Right ventricle myocardium superior (tissue), 1 donor: Measurements from ENCODE around the gene MFSD12. TPM values are rescaled to one million over a fixed set of nuclear protein-coding genes. Genes with fewer than 3 reads are reported as not detected.
"Not testable (repeated sequence)": the region's sequence is repeated elsewhere in the genome, so short reads cannot be mapped to it uniquely, and the experiment has no call there.

Experiments
- ATAC-seq: fragments of 200-7000 bp; cut with Tn5 transposase; one replicate; pipeline ENCODE4 v1.9.1; 2020; ENCODE audit warnings: mild to moderate bottlenecking; ENCODE audit not compliant: poor library complexity
- DNase-seq: peaks from one replicate; pipeline ENCODE4 v3.0.0-alpha.2; 2020
- intact Hi-C: fragments of 100-400 bp; cut with DNase I; formaldehyde crosslinking; loops from one replicate; pipeline ENCODE4 v1.11.2; 2022
- total RNA-seq: library from RNA; stranded (reverse); fragmentation: NEBNext Ultra II Directional; extraction: Animal tissue kit (Norgen Biotek cat#: 25700); gene quantifications from one replicate; pipeline ENCODE4 v1.2.1, GENCODE V29; 2021
- donor health status: DM: no; HTN: yes; CAD: no; lungs with severe emphysema.

MFSD12 gene
- total RNA-seq, 1 donor from 2014 or later: 21.7 TPM

DNA sequence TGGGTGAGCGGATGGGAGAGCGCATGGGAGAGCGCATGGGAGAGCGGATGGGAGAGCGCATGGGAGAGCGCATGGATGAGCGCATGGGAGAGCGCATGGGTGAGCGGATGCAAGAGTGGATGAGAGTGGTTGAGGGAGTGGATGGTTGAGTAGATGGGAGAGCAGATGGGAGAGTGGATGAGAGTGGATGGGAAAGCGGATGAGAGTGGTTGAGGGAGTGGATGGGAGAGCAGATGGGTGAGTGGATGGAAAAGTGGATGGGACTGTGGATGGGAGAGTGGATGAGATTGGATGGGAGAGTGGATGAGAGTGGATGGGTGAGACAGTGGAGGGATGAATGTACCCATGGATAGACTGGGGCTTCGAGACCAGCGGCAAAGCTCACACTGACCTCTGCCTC is 27.0 kb downstream of the MFSD12 start:
- DNase-seq (no peak), ATAC-seq (no peak)
- intact Hi-C loops: no loop called here

DNA sequence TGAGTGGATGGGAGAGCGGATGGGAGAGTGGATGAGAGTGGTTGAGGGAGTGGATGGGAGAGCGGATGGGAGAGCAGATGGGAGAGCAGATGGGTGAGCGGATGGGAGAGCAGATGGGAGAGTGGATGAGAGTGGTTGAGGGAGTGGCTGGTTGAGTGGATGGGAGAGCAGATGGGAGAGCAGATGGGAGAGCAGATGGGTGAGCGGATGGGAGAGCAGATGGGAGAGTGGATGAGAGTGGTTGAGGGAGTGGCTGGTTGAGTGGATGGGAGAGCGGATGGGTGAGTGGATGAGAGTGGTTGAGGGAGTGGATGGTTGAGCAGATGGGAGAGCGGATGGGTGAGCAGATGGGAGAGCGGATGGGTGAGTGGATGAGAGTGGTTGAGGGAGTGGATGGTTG is 28.1 kb downstream of the MFSD12 start:
- ATAC-seq, DNase-seq, intact Hi-C loops: not testable (repeated sequence)

DNA sequence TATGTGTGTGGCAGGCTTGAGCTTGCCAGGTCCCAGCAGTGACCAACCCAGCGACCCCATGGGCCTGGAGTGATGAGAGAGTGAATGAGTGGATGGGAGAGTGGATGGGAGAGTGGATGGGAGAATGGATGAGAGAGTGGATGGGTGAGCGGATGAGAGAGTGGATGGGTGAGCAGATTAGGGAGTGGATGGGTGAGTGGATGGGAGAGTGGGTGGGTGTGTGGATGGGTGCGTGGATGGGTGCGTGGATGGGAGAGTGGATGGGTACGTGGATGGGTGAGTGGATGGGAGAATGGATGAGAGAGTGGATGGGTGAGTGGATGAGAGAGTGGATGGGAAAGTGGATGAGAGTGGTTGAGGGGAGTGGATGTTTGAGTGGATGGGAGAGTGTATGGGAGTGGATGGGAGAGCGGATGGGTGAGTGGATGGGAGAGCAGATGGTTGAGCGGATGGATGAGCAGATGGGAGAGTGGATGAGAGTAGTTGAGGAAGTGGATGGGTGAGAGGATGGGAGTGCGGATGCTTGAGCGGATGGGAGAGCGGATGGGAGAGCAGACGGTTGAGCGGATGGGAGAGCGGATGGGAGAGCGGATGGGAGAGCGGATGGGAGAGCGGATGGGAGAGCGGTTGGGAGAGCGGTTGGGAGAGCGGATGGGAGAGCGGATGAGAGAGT is 28.7 kb downstream of the MFSD12 start:
- intact Hi-C loops: no loop called here
- no peak for ATAC-seq
- DNase-seq: no peak

DNA sequence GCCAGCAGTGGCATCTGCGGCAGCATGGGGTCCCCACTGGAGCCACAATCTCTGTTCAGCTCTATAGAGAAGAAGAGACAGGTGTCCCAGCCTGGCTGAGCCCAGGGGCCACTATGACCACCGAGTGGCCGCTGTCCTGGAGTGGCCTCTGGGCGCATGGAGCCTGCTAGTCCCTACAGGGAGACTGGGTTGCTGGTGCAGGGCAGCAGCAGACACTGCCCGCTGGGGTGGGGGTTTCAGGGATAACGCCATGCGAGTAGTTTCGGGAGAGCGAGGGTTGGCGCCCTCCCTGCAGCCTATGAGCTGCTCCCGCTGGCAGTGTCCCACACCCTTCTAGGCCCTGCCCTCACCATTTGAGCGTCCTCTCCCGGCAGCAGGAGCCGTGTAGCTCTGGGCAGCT is 29.3 kb downstream of the MFSD12 start:
- DNase-seq: no peak
- intact Hi-C loops: no loop called here
- no peak for ATAC-seq

DNA sequence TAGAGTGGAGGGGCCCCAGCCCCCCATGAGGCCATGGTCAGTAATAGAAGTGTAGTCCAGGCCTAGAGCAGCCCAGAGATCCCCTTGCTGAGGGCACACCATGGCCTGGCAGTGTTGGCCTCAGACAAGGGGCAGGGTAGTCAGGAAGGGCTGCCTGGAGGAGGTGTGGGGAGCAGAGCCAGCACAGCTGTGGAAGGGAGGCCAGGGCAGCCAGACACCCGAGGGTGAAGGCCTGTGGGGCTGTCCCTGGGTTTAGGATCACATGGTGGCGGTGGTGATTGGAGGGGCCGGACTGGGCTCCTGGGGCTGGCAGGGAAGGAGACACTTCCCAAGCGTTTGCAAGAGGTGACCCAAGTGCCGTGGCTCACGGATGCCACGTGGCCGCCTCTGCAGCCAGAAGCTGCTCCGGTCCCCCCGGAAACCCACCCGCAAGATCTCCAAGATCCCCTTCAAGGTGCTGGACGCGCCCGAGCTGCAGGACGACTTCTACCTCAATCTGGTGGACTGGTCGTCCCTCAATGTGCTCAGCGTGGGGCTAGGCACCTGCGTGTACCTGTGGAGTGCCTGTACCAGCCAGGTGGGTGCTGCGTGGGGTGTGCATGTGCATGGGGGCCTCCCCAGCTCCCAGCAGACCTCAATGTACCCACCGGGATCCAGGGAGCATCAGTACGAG is 30.0 kb downstream of the MFSD12 start:
- intact Hi-C loops: no loop called here
- DNase-seq (no peak), ATAC-seq (no peak)

DNA sequence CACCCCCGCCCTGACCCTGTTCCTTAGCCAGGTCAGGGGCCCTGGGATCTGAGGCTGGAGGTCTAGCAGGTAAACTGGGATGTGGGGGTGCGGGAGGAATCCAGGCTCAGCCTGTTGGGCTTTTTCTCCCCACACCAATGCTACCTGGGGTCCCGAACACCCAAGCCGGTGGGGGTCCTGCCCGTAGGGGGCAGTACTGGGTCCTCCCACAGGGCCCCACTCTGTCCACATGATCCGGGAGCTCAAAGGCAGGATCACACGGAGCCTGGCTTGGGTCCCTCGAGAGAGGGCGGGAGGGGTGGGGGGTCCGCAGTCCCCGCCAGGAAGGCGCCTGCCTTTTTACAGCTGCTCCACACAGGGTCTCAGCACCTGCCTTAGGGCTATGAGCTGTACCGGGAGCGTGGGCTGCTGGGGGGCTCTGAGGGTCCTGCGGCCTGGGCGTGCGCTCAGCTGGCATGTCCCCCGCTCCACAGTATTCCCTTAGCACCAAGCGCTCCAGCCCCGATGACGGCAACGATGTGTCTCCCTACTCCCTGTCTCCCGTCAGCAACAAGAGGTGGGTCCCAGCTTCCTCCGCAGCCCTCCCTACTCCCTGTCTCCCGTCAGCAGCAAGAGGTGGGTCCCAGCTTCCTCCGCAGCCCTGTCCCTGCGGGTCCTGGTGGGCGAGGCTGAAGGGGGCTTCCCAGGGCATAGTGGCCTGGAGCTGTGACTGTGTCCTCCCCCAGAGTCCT is 30.7 kb downstream of the MFSD12 start:
- no peak for DNase-seq
- intact Hi-C loops: no loop called here
- ATAC-seq: no peak

DNA sequence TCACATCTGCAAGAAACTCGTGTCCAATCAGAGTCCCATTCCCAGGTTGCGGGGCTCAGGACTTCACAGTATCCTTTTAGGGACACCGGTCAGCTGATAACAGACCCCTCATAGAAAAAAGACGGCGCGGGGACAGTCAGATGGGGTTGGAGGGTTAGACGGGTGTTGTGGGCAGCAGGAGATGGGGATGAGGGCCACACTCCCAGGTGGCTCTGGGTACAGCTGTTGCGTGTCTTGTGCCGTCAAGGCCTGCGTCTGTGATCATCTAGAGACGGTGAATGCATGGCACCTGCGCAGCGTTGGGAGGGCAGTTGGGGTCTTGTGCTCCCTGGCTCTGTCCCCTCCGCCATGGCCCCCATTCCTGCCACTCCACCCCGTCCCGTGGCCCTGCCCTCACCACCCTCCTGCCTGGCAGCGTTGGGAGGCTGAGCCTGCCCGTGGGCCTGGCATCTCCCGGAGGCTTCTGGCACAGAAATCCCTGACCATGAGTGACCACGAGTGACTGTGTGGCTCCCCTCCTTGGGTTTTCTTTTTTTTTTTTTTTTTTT is 32.4 kb downstream of the MFSD12 start:
- intact Hi-C loops: no loop called here
- DNase-seq: no peak
- no peak for ATAC-seq

DNA sequence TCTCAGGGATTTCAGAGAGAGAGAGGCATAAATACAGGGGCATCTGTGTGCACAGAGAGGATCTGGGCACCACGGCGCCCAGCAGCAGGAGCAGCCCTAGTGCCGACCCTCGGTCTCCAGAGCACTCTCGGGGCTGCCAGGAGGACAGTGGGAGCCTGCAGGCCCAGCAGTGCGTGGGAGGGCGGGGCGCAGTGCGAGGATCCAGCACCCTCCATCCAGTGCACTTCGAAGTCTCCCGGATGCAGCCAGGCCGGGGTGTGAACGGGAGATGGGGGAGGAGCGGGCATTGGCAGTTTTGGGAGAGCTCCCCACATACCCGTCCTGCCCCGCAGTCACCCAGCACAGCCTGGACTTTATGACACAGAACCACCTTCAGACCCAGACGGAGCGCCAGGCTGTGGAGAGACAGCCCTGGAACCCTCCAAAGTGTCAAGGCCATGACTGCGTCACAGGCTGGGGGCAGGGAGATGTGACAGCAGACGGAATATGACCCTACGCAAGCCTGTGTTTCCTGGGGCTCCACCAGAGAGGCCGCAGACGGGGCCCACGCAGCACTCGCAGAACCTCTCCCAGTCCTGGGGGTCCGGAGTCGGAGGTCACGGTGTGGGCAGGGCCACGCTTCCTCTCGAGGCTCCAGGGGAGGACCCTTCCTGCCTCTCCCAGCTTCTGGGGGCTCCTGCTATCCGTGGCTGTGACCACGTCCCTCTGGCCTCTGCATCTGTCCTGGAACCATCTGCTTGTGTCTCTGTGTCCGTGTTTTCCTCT is 33.1 kb downstream of the MFSD12 start:
- DNase-seq: no peak
- intact Hi-C loops: no loop called here
- no peak for ATAC-seq

DNA sequence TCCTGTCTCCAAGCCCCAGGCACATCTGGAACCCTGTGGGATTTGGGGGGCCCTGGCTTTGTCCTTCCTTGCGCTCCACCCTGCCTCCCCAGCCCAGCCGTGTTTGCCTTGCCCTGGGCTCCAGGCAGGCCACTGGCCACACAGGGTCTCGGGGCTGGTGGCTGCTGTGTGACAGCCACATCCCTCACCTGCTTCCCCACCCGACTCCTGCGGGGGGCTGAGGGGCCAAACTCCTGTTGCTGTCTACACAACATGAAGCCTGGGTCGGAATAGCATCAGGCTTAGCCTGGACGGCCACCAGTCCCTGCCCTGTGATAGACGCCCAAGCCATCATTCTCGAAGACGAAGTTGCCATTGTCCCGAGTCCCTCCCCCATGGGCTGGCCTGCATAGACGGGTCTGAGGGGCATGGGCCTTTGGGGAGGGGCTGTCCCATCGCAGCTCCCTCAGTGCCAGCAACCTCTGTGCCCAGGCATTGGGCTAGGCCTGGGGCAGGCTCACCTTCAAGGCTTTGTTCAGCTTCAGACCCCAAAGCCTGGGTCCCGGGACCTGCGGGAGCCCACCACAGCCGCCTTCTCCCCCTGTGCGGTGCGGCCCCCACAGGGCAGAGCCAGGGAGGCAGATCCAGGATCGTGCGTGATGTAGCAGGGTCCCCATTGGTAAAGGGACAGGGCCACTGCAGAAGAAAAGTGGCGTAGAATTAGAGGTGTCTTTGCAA is 33.9 kb downstream of the MFSD12 start:
- DNase-seq: no peak
- intact Hi-C loops: no loop called here
- no peak for ATAC-seq

DNA sequence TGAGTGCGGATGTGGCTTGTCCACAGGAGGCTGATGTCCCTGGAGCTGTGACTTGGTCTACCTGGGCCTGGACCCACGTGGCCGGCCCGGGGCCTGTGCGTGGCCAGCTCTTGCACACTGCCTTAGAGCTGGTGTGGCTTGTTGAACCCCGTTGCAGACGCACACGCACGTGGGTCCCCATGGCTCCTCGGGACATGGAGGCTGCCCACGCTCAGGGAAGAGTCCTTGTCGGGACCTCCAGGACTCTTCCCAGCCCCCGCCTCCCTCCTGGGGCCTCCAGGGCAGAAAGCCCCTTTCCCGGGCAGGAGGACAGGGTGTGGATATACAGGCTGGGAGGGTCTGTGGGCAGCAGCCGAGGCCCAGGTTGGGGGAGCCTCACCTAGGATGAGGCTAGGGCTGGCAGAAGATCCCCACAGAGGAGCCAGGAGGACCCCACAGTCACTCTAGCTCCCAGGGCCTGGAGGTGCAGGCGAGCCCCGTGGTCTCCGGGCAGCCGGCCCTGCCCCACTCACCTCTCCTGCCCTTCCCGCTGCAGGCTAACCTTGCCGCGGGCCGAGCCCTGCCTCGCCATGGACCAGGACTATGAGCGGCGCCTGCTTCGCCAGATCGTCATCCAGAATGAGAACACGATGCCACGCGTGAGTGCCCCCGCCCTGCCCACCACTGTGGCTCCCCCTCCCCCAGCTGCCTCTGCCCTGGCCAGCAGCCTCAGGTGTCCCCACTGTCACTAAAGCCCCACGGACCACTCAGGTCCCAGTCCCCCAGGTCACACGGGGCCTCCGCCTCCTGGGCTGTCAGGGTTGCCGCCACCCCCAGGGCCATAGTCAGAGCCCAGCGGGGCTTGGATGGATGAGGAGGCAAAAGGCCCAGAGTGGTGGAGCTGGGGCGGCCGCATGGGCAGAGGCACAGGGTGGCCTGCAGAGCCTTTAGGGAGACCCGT is 34.7 kb downstream of the MFSD12 start:
- no peak for DNase-seq
- intact Hi-C loops: no loop called here

DNA sequence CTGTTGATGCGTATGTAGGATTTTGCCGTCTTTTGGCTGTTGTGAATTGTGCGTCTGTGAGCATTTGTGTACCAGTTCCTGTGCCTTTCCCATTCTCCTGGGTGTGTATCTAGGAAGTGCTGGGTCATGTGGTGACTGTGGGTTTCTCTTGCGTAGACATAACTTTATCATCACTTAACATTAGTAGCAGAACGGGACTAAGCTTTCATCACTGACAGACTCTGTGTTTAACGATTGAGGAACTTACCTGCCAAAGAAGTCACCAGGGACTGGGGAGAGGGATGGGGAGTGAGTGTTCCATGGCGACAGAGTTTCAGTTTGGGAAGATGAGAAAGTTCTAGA is 36.3 kb downstream of the MFSD12 start:
- intact Hi-C loops: no loop called here
- no peak for ATAC-seq
- no peak for DNase-seq

More for the DNA sequence above, 34.7 kb downstream of the MFSD12 start:
- ATAC-seq: no peak

DNA sequence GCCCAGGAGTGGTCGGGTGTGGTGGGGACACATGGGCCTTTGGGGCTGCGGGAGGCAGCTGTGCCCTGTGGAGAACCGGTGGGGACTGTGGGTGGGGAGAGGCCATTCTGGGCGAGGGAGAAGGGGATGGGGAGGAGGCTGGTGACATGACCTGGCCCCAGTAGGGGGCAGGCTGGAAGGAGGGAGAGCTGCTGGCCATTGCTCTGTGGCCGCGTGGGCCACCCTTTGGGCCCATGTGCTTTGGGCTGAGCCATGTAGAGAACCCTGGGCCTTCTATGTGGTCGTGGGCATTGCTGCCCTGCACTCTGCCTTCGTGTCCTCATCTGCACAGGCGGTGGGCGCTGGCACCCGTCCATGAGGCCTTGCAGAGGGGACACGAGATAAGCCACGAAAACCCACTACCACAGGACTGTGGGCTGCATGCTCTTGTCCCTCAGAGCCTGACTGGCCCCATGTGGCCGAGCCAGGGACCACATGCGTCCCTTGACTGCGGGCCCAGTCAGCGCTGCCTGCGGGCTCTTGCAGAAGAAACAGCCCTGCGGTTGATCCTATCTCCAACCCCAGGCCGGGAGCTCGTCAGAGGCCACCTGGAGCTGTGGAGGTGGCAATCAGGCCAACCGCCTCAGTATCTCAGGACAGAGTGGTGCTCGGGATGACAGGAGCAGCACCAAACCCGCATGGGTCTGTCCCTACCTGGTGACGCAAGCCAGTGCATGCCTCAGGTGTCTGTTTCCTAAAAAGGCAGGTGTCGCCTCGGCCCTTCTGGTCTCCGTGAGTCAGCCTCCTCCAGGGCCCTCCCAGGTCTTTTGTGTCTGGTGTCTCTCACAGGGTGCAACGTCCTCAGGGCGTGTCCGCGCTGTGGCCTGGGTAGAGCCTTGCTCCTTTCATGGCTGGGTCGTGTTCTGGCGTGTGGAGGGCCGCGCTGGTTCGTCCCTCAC is 37.0 kb downstream of the MFSD12 start:
- no peak for ATAC-seq
- no peak for DNase-seq
- intact Hi-C loops: no loop called here

DNA sequence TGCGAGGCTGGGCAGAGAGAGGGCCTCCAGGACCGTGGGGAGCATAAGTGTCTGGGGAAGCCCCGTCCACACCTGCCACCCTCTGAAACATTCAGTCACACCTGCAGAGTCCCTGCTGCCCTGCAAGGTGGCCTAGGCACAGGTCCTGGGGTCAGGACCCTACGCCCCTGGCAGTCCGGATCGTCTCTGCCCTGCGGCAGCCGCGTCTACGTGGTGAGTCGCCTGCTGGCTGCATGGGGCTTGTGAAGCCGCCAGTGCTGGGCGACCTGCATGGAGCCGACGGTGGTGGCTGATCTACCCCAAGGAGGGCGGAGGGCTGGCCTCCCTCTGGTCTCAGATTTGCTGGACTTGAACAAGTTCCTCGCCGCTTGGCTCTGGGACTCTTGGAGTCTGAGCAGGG is 38.3 kb downstream of the MFSD12 start:
- intact Hi-C loops: no loop called here
- ATAC-seq: no peak
- no peak for DNase-seq

DNA sequence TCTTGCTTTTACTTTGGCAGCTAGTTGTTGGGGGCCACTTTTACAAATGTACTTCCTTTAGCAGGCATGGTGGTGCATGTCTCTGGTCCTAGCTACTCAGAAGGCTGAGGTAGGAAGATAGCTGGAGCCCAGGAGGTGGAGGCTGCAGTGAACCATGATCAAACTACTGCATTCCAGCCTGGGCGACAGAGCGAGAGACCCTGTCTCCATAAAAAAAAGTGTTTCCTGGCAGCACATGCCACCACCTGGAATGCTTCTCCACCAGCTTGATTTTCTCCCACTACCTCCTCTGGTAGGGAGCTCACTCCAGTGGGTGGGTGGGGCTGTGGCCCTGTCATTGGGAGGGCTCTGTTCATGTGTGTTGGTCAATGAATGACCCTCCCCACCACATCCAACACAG is 38.7 kb downstream of the MFSD12 start:
- no peak for ATAC-seq
- intact Hi-C loops: no loop called here
- DNase-seq: no peak

DNA sequence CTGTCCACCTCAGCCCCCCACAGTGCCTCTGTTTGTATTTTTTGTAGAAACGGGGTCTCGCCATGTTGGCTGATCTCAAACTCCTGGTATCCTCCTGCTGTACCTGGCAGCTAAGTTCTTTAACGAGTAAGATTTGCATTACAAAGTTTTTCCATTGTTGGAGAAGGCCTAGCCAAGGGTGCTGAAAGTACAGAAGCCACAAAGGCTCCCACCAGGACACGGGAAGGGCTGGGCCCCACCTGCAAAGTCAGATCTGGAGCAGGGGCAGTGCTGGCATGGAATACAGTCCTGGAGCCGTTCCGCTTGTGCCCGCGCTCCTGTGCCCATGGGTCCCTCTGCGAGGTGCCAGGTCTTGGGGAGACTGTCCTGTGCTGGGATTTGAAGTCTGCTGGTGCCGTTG is 39.1 kb downstream of the MFSD12 start:
- intact Hi-C loops: no loop called here
- DNase-seq (no peak), ATAC-seq (no peak)

DNA sequence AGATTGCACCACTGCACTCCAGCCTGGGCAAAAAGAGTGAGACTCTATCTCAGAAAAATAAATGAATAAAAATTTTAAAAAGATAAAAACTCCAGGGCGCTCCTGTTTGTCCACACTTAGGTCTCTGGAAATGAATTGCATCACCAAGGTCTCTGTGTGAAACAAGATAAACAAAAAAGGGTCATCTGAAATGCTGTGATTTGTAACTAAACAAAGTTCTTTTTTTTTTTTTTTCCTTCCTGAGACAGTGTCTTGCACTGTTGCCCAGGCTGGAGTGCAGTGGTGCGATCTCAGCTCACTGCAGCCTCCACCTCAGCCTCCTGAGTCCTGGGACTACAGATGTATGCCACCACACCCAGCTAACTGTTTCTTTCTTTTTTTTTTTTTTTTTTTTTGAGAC is 39.7 kb downstream of the MFSD12 start:
- intact Hi-C loops: no loop called here
- DNase-seq (no peak), ATAC-seq (no peak)
